Hepatocyte (in vitro differentiated cells): ENCODE measurements around the gene LARP1.

Experiments
- CTCF ChIP-seq: fragments of 200-600 bp; sonication (generic); IDR thresholded peaks from 2 replicates; pipeline ENCODE4 v1.5.1; 2016; ENCODE audit warnings: antibody characterized with exemption, mild to moderate bottlenecking; ENCODE audit not compliant: poor library complexity
- EZH2 ChIP-seq: fragments of 200-600 bp; sonication (generic); IDR thresholded peaks from 2 replicates; pipeline ENCODE4 v1.6.1; 2016; ENCODE audit warnings: antibody characterized with exemption, mild to moderate bottlenecking, borderline replicate concordance

GRCh38 chr5:154841273-154841661, 86.1 kb downstream of the LARP1 start:
- no peak for TF ChIP-seq CTCF
- no peak for TF ChIP-seq EZH2
